WTC11 (cell line): ENCODE data around the gene SP2. TPM values are rescaled to one million over a fixed set of nuclear protein-coding genes. Genes with fewer than 3 reads are reported as not detected.

Source experiments
- ATAC-seq: fragments of 200-7000 bp; cut with Tn5 transposase; 2 replicates; pipeline ENCODE4 v1.10.0; 2021; ENCODE audit warnings: mild to moderate bottlenecking, moderate library complexity
- CTCF ChIA-PET: fragments of 300-600 bp; sonication (Branson Sonifier 250); formaldehyde crosslinking; loops from one replicate; lab custom pipeline; 2021; ENCODE audit warnings: antibody characterized with exemption; lab: Charles Lee
- POLR2A ChIA-PET: fragments of 350-600 bp; sonication (Branson Sonifier 250); formaldehyde crosslinking; loops from one replicate; lab custom pipeline; 2021; ENCODE audit warnings: antibody characterized with exemption; lab: Charles Lee
- DNase-seq: peaks from one replicate; pipeline ENCODE4 v3.0.0; 2021; ENCODE audit warnings: low spot score
- H3K27ac Mint-ChIP-seq: 2 replicates; pipeline ENCODE4 v1.8.0; 2021; ENCODE audit warnings: mixed read lengths
- H3K27me3 Mint-ChIP-seq: 2 replicates; pipeline ENCODE4 v1.8.0; 2021; ENCODE audit warnings: low read depth, mild to moderate bottlenecking, moderate library complexity, mixed read lengths
- H3K36me3 Mint-ChIP-seq: 2 replicates; pipeline ENCODE4 v1.8.0; 2021; ENCODE audit warnings: mixed read lengths
- H3K4me1 Mint-ChIP-seq: 2 replicates; pipeline ENCODE4 v1.8.0; 2022; ENCODE audit warnings: mixed read lengths
- H3K4me3 Mint-ChIP-seq: 2 replicates; pipeline ENCODE4 v1.8.0; 2021; ENCODE audit warnings: mild to moderate bottlenecking, moderate library complexity, mixed read lengths
- H3K9me3 Mint-ChIP-seq: 2 replicates; pipeline ENCODE4 v1.8.0; 2021; ENCODE audit warnings: mixed read lengths
- FOXK1 ChIP-seq: sonication (generic); formaldehyde crosslinking; IDR thresholded peaks from 2 replicates; pipeline ENCODE4 v1.8.0; 2022; ENCODE audit warnings: mild to moderate bottlenecking, moderate library complexity, missing genetic modification reagents
- ZNF396 ChIP-seq: fragments of 250-450 bp; sonication (Bioruptor Pico); IDR thresholded peaks from 2 replicates; pipeline ENCODE4 v1.8.0; 2021; ENCODE audit warnings: mild to moderate bottlenecking, moderate library complexity, borderline replicate concordance
- total RNA-seq: library from RNA; stranded (reverse); gene quantifications from 3 replicates; pipeline ENCODE4 v1.2.3, GENCODE V29; 2021
- TF ChIP-seq, protein P1 (sequence below): sonication (generic); formaldehyde crosslinking; IDR thresholded peaks from 2 replicates; pipeline ENCODE4 v1.8.0; 2023; ENCODE audit warnings: missing genetic modification reagents
- TF ChIP-seq, protein P2 (sequence below): sonication (generic); formaldehyde crosslinking; IDR thresholded peaks from 2 replicates; pipeline ENCODE4 v1.8.0; 2022; ENCODE audit warnings: missing genetic modification reagents
- TF ChIP-seq, protein P3 (sequence below): fragments of 250-450 bp; sonication (Bioruptor Pico); IDR thresholded peaks from 2 replicates; pipeline ENCODE4 v1.9.0; 2021; ENCODE audit warnings: moderate library complexity, mild to moderate bottlenecking, inconsistent platforms, borderline replicate concordance
- TF ChIP-seq, protein P4 (sequence below): sonication (generic); formaldehyde crosslinking; IDR thresholded peaks from 2 replicates; pipeline ENCODE4 v1.8.1; 2023; ENCODE audit warnings: mild to moderate bottlenecking, moderate library complexity, missing genetic modification reagents
- TF ChIP-seq, protein P5 (sequence below): sonication (generic); formaldehyde crosslinking; conservative IDR thresholded peaks from 2 replicates; pipeline ENCODE4 v1.8.1; 2022; ENCODE audit warnings: mild to moderate bottlenecking, missing genetic modification reagents
- TF ChIP-seq, protein P6 (sequence below): sonication (generic); formaldehyde crosslinking; IDR thresholded peaks from 2 replicates; pipeline ENCODE4 v1.8.0; 2022; ENCODE audit warnings: mild to moderate bottlenecking, missing genetic modification reagents
- TF ChIP-seq, protein P7 (sequence below): fragments of 250-450 bp; sonication (Bioruptor Pico); IDR thresholded peaks from 2 replicates; pipeline ENCODE4 v1.9.0; 2021; ENCODE audit warnings: mild to moderate bottlenecking, borderline replicate concordance

The SP2 gene
- total RNA-seq, 1 experiment from 2014 or later: 9.9 TPM

DNA sequence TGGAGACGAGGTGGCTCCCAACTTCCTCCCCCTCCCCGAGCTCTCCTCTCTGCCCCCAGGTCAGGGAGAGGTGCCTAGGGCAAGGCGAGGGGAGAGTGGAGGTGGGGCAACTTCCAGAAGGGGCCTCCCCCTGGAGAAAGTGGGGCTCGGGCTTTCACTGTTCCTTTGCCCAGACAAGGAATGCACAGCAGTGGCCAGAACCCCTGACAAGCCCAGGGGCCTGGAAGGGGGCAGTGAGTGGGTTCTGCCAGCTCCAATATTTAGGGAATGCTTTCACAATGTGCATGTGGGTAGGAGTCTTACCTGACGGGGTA is 11.7 kb upstream of the SP2 start:
- ChIA-PET POLR2A (interaction anchor here (0.5 to 2.8 kb wide), 8 partner anchors 11 to 485 kb away, joined by 3 to 12 read pairs (median 6); partner anchors contain the start of genes SCRN2, SP2 and SP6), CTCF (interaction anchor here (1.1 to 18.5 kb wide), 10 partner anchors 11 to 134 kb away, joined by 3 to 1122 read pairs (median 8); partner anchors contain the start of genes CDK5RAP3, PNPO, SCRN2 and SP2)
- peaks cover 11% of the 10 kb centered on the region for H3K27me3 Mint-ChIP-seq
- H3K27ac Mint-ChIP-seq: no peak overlapping the region
- ATAC-seq: no peak
- H3K9me3 Mint-ChIP-seq: no peaks in the 10 kb centered on the region
- DNase-seq: no peak
- TF ChIP-seq, protein P1, sequence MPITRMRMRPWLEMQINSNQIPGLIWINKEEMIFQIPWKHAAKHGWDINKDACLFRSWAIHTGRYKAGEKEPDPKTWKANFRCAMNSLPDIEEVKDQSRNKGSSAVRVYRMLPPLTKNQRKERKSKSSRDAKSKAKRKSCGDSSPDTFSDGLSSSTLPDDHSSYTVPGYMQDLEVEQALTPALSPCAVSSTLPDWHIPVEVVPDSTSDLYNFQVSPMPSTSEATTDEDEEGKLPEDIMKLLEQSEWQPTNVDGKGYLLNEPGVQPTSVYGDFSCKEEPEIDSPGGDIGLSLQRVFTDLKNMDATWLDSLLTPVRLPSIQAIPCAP (CRISPR knock-in tag): no peak
- H3K4me1 Mint-ChIP-seq: peaks cover 15% of the 10 kb centered on the region
- no peak overlapping the region for H3K4me3 Mint-ChIP-seq
- H3K36me3 Mint-ChIP-seq: no peaks in the 10 kb centered on the region

DNA sequence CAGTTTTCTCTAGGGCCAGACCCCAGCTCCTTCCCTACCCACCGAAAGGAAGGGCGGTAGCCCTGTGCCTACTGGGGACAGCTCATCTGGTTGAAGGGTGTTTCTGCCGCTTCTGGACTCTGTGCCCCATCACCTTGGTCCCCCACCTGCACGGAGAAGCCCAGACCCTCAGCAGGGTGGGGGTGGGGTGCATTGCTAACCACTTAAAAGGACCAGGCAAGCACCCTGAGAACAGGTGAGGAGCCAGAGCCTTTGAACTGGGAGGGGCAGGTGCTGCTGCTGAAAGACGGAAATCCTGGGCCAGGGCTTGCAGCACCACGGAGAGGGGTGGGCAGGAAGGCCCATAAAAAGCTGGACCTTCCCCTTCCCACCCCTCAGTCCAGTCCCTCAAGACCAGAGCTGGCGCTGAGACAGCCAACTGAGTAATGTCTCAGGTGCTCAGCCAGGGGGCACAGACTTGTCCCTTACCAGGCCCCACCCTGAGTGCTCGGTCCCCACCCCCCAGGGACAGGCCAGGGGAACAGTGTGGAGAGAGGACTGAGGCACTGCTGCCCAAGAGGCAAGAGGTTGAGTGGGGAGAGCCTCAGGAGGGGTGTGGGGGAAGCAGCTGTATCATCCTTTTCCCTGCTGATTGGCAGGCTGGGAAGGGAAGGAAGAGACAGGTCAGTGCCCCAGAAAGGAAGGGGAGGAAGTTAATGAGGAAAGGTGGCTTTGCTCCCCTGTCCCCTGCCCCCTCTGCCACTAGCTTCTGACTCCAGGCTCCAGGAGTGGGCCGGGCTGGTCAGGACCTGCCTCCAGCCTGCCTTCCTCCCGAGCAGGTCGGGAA is 10.9 kb upstream of the SP2 start:
- Mint-ChIP-seq H3K27ac (no peak overlapping the region), H3K9me3 (no peaks in the 10 kb centered on the region), H3K27me3 (peaks cover 9% of the 10 kb centered on the region), H3K36me3 (no peaks in the 10 kb centered on the region), H3K4me1 (peaks cover 17% of the 10 kb centered on the region), H3K4me3 (no peak overlapping the region)
- TF ChIP-seq, protein P2, sequence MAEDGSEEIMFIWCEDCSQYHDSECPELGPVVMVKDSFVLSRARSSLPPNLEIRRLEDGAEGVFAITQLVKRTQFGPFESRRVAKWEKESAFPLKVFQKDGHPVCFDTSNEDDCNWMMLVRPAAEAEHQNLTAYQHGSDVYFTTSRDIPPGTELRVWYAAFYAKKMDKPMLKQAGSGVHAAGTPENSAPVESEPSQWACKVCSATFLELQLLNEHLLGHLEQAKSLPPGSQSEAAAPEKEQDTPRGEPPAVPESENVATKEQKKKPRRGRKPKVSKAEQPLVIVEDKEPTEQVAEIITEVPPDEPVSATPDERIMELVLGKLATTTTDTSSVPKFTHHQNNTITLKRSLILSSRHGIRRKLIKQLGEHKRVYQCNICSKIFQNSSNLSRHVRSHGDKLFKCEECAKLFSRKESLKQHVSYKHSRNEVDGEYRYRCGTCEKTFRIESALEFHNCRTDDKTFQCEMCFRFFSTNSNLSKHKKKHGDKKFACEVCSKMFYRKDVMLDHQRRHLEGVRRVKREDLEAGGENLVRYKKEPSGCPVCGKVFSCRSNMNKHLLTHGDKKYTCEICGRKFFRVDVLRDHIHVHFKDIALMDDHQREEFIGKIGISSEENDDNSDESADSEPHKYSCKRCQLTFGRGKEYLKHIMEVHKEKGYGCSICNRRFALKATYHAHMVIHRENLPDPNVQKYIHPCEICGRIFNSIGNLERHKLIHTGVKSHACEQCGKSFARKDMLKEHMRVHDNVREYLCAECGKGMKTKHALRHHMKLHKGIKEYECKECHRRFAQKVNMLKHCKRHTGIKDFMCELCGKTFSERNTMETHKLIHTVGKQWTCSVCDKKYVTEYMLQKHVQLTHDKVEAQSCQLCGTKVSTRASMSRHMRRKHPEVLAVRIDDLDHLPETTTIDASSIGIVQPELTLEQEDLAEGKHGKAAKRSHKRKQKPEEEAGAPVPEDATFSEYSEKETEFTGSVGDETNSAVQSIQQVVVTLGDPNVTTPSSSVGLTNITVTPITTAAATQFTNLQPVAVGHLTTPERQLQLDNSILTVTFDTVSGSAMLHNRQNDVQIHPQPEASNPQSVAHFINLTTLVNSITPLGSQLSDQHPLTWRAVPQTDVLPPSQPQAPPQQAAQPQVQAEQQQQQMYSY (CRISPR knock-in tag): peak; percentile 89
- TF ChIP-seq, protein P3, sequence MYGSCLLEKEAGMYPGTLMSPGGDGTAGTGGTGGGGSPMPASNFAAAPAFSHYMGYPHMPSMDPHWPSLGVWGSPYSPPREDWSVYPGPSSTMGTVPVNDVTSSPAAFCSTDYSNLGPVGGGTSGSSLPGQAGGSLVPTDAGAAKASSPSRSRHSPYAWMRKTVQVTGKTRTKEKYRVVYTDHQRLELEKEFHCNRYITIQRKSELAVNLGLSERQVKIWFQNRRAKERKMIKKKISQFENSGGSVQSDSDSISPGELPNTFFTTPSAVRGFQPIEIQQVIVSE (CRISPR knock-in tag): no peak
- peak; percentile 18; the same call in 1 of the 2 replicates for ATAC-seq
- POLR2A ChIA-PET: interaction anchor here (0.5 to 2.8 kb wide), 8 partner anchors 10 to 484 kb away, joined by 3 to 12 read pairs (median 6); partner anchors contain the start of genes SCRN2, SP2 and SP6
- CTCF ChIA-PET: interaction anchor here (1.0 to 18.5 kb wide), 14 partner anchors 10 to 183 kb away, joined by 3 to 1122 read pairs (median 5); partner anchors contain the start of genes CDK5RAP3, LRRC46, MRPL10 and OSBPL7
- DNase-seq: no peak

DNA sequence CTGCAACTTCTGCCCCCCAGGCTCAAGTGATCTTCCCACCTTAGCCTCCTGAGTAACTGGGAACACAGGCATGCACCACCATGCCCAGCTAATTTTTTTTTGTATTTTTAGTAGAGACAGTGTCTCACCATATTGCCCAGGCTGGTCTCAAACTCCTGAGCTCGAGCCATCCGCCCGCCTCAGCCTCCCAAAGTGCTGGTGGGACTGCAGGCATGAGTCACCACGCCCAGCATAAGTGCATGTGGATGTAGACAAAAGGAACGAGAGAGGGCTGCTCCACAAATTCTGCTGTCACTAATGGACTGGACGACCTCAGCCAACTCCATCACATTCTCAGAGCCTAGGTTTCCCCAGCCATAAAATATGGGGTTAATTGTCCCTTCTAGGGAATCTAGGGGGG is 7.7 kb upstream of the SP2 start:
- no peaks in the 10 kb centered on the region for H3K36me3 Mint-ChIP-seq
- no peaks in the 10 kb centered on the region for H3K9me3 Mint-ChIP-seq
- ChIA-PET CTCF (interaction anchor here (18.5 kb wide), 1 partner anchor 44 kb away, joined by 1122 read pairs; the partner anchor contains the start of genes SCRN2 and SP6), POLR2A (no interaction called here)
- ATAC-seq: no peak
- no peak overlapping the region for H3K27ac Mint-ChIP-seq
- peaks cover 2% of the 10 kb centered on the region; the same call in 1 of the 2 replicates for H3K27me3 Mint-ChIP-seq
- H3K4me1 Mint-ChIP-seq: peaks cover 18% of the 10 kb centered on the region
- no peak for DNase-seq
- H3K4me3 Mint-ChIP-seq: no peak overlapping the region
- TF ChIP-seq, protein P4, sequence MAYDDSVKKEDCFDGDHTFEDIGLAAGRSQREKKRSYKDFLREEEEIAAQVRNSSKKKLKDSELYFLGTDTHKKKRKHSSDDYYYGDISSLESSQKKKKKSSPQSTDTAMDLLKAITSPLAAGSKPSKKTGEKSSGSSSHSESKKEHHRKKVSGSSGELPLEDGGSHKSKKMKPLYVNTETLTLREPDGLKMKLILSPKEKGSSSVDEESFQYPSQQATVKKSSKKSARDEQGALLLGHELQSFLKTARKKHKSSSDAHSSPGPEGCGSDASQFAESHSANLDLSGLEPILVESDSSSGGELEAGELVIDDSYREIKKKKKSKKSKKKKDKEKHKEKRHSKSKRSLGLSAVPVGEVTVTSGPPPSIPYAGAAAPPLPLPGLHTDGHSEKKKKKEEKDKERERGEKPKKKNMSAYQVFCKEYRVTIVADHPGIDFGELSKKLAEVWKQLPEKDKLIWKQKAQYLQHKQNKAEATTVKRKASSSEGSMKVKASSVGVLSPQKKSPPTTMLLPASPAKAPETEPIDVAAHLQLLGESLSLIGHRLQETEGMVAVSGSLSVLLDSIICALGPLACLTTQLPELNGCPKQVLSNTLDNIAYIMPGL: no peak
- TF ChIP-seq, protein P5, sequence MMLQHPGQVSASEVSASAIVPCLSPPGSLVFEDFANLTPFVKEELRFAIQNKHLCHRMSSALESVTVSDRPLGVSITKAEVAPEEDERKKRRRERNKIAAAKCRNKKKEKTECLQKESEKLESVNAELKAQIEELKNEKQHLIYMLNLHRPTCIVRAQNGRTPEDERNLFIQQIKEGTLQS (CRISPR knock-in tag): no peak
- TF ChIP-seq, protein P6, sequence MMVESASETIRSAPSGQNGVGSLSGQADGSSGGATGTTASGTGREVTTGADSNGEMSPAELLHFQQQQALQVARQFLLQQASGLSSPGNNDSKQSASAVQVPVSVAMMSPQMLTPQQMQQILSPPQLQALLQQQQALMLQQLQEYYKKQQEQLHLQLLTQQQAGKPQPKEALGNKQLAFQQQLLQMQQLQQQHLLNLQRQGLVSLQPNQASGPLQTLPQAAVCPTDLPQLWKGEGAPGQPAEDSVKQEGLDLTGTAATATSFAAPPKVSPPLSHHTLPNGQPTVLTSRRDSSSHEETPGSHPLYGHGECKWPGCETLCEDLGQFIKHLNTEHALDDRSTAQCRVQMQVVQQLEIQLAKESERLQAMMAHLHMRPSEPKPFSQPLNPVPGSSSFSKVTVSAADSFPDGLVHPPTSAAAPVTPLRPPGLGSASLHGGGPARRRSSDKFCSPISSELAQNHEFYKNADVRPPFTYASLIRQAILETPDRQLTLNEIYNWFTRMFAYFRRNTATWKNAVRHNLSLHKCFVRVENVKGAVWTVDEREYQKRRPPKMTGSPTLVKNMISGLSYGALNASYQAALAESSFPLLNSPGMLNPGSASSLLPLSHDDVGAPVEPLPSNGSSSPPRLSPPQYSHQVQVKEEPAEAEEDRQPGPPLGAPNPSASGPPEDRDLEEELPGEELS (CRISPR knock-in tag): no peak
- TF ChIP-seq FOXK1 (no peak), ZNF396 (CRISPR knock-in tag) (no peak)
- TF ChIP-seq, protein P7, sequence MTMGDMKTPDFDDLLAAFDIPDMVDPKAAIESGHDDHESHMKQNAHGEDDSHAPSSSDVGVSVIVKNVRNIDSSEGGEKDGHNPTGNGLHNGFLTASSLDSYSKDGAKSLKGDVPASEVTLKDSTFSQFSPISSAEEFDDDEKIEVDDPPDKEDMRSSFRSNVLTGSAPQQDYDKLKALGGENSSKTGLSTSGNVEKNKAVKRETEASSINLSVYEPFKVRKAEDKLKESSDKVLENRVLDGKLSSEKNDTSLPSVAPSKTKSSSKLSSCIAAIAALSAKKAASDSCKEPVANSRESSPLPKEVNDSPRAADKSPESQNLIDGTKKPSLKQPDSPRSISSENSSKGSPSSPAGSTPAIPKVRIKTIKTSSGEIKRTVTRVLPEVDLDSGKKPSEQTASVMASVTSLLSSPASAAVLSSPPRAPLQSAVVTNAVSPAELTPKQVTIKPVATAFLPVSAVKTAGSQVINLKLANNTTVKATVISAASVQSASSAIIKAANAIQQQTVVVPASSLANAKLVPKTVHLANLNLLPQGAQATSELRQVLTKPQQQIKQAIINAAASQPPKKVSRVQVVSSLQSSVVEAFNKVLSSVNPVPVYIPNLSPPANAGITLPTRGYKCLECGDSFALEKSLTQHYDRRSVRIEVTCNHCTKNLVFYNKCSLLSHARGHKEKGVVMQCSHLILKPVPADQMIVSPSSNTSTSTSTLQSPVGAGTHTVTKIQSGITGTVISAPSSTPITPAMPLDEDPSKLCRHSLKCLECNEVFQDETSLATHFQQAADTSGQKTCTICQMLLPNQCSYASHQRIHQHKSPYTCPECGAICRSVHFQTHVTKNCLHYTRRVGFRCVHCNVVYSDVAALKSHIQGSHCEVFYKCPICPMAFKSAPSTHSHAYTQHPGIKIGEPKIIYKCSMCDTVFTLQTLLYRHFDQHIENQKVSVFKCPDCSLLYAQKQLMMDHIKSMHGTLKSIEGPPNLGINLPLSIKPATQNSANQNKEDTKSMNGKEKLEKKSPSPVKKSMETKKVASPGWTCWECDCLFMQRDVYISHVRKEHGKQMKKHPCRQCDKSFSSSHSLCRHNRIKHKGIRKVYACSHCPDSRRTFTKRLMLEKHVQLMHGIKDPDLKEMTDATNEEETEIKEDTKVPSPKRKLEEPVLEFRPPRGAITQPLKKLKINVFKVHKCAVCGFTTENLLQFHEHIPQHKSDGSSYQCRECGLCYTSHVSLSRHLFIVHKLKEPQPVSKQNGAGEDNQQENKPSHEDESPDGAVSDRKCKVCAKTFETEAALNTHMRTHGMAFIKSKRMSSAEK (CRISPR knock-in tag): no peak
